ENCODE data around the gene ASF1A. TPM values are rescaled to one million over a fixed set of nuclear protein-coding genes. Genes with fewer than 3 reads are reported as not detected.

ASF1A gene
- polyA plus RNA-seq, 1 of the 3 experiments (the other 2 are of a cell fraction): 5.4 TPM

DNA sequence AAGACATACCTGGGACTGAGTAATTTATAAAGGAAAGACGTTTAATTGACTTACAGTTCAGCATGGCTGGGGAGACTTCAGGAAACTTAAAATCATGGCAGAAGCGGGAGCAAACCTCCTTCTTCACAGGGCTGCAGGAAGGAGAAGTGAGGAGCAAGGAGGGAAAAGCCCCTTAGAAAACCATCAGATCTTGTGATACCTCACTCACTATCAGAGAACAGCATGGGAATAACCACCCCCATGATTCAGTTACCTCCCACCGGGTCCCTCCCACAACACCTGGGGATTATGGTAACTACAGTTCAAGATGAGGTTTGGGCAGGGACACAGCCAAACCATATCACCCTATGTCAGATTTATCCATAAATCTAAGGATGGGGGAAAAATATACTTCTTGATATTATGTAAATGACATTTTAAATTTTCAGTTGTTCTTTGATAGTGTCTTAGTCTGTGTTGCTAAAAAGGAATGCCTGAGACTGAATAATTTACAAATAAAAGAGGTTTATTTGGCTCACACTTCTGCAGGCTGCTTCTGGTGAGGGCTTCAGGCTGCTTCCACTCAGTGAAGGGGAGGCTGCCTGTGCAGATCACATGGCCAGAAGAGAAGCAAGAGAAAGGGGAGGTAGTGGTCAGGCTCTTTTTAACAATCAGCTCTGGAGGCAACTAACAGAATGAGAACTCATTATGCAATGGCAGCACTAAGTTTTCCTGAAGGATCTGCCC, 42.2 kb downstream of the ASF1A start (continued):
- TF ChIP-seq, protein P1, sequence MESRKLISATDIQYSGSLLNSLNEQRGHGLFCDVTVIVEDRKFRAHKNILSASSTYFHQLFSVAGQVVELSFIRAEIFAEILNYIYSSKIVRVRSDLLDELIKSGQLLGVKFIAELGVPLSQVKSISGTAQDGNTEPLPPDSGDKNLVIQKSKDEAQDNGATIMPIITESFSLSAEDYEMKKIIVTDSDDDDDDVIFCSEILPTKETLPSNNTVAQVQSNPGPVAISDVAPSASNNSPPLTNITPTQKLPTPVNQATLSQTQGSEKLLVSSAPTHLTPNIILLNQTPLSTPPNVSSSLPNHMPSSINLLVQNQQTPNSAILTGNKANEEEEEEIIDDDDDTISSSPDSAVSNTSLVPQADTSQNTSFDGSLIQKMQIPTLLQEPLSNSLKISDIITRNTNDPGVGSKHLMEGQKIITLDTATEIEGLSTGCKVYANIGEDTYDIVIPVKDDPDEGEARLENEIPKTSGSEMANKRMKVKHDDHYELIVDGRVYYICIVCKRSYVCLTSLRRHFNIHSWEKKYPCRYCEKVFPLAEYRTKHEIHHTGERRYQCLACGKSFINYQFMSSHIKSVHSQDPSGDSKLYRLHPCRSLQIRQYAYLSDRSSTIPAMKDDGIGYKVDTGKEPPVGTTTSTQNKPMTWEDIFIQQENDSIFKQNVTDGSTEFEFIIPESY (IDR thresholded peaks at IDR 0.05; ENCODE audit: borderline replicate concordance, low read depth): no peak
- TF ChIP-seq RFX5 (IDR thresholded peaks at IDR 0.05; ENCODE audit: low read length) (no peak), GABPA (IDR thresholded peaks at IDR 0.05; ENCODE audit: low read depth) (no peak), NRF1 (IDR thresholded peaks at IDR 0.05; ENCODE audit: low read depth, low read length) (no peak), RCOR1 (IDR thresholded peaks at IDR 0.05; ENCODE audit: low read length) (no peak), ELF1 (IDR thresholded peaks at IDR 0.05) (no peak), EZH2phosphoT487 (IDR thresholded peaks at IDR 0.05; ENCODE audit: borderline replicate concordance, low read depth) (no peak), TEAD4 (IDR thresholded peaks at IDR 0.05; ENCODE audit: borderline replicate concordance, insufficient read depth) (no peak), CHD2 (IDR thresholded peaks at IDR 0.05; ENCODE audit: low read length, partially characterized antibody) (no peak), RAD21 (IDR thresholded peaks at IDR 0.05; ENCODE audit: low read length) (no peak), EP300 (IDR thresholded peaks at IDR 0.05; ENCODE audit: borderline replicate concordance in 1 of 2, low read depth in 1 of 2, low read length in 1 of 2) (no peak), TCF12 (IDR thresholded peaks at IDR 0.05) (no peak)
- TF ChIP-seq, protein P2, sequence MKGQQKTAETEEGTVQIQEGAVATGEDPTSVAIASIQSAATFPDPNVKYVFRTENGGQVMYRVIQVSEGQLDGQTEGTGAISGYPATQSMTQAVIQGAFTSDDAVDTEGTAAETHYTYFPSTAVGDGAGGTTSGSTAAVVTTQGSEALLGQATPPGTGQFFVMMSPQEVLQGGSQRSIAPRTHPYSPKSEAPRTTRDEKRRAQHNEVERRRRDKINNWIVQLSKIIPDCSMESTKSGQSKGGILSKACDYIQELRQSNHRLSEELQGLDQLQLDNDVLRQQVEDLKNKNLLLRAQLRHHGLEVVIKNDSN (IDR thresholded peaks at IDR 0.05; ENCODE audit: borderline replicate concordance, low read depth): no peak
- TF ChIP-seq, protein P3, sequence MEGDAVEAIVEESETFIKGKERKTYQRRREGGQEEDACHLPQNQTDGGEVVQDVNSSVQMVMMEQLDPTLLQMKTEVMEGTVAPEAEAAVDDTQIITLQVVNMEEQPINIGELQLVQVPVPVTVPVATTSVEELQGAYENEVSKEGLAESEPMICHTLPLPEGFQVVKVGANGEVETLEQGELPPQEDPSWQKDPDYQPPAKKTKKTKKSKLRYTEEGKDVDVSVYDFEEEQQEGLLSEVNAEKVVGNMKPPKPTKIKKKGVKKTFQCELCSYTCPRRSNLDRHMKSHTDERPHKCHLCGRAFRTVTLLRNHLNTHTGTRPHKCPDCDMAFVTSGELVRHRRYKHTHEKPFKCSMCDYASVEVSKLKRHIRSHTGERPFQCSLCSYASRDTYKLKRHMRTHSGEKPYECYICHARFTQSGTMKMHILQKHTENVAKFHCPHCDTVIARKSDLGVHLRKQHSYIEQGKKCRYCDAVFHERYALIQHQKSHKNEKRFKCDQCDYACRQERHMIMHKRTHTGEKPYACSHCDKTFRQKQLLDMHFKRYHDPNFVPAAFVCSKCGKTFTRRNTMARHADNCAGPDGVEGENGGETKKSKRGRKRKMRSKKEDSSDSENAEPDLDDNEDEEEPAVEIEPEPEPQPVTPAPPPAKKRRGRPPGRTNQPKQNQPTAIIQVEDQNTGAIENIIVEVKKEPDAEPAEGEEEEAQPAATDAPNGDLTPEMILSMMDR (IDR thresholded peaks at IDR 0.05): no peak
- TF ChIP-seq, protein P4, sequence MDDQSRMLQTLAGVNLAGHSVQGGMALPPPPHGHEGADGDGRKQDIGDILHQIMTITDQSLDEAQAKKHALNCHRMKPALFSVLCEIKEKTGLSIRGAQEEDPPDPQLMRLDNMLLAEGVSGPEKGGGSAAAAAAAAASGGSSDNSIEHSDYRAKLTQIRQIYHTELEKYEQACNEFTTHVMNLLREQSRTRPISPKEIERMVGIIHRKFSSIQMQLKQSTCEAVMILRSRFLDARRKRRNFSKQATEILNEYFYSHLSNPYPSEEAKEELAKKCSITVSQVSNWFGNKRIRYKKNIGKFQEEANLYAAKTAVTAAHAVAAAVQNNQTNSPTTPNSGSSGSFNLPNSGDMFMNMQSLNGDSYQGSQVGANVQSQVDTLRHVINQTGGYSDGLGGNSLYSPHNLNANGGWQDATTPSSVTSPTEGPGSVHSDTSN (IDR thresholded peaks at IDR 0.05): no peak

DNA sequence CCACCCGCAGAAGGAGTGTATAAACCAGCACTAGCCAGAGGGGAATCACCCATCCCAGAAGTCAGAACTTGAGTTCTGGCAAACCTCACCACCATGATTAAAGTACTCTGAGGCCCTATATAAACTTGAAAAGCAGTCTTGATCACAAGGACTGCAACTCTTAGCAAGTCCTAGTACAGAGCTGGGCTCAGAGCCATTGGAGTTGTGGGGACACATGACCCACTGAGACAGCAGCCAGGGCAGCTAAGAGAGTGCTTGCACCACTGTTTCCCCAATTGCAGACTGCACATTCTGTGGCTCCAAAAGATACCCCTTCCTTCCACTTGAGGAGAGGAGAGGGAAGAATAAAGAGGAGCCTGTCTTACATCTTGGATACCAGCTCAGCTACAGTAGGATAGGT, 45.7 kb downstream of the ASF1A start:
- DNase-seq: no peak
- CTCF ChIA-PET: interaction anchor here (1.7 kb wide), 1 partner anchor 171 kb away, joined by 5 read pairs; no protein-coding TSS in a partner anchor
- TF ChIP-seq, protein P4 (IDR thresholded peaks at IDR 0.05): no peak
- TF ChIP-seq GABPA (IDR thresholded peaks at IDR 0.05; ENCODE audit: low read depth) (no peak), SMC3 (IDR thresholded peaks at IDR 0.05; ENCODE audit: low read depth, low read length) (no peak), RCOR1 (IDR thresholded peaks at IDR 0.05; ENCODE audit: low read length) (no peak), NFIC (IDR thresholded peaks at IDR 0.05; ENCODE audit: borderline replicate concordance) (no peak), RAD21 (IDR thresholded peaks at IDR 0.05; ENCODE audit: low read length) (no peak), EZH2phosphoT487 (IDR thresholded peaks at IDR 0.05; ENCODE audit: borderline replicate concordance, low read depth) (no peak), TCF12 (IDR thresholded peaks at IDR 0.05) (no peak)
- TF ChIP-seq, protein P5, sequence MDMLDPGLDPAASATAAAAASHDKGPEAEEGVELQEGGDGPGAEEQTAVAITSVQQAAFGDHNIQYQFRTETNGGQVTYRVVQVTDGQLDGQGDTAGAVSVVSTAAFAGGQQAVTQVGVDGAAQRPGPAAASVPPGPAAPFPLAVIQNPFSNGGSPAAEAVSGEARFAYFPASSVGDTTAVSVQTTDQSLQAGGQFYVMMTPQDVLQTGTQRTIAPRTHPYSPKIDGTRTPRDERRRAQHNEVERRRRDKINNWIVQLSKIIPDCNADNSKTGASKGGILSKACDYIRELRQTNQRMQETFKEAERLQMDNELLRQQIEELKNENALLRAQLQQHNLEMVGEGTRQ (IDR thresholded peaks at IDR 0.05; ENCODE audit: borderline replicate concordance, low read depth, low read length): no peak
- TF ChIP-seq, protein P2 (IDR thresholded peaks at IDR 0.05; ENCODE audit: borderline replicate concordance, low read depth): no peak

More for the DNA sequence above, 45.7 kb downstream of the ASF1A start:
- no peak overlapping the region for H2AFZ ChIP-seq (ENCODE audit: low read depth)
- H3K4me3 ChIP-seq (ENCODE audit: low read depth in 2 of 2, low read length in 1 of 2): no peak overlapping the region
- H3K9me3 ChIP-seq: no peaks in the 10 kb centered on the region
- no peaks in the 10 kb centered on the region; a peak in 1 of 4 replicates for H3K4me1 ChIP-seq (ENCODE audit: control insufficient read depth in 1 of 2, insufficient read depth in 2 of 2, low read depth in 1 of 2, low read length in 1 of 2)
- no peaks in the 10 kb centered on the region for H3K36me3 ChIP-seq (replicated peaks in 1 of 2; ENCODE audit: control insufficient read depth in 1 of 2, insufficient read depth in 2 of 2, low read length in 1 of 2)
- POLR2A ChIA-PET: no interaction called here
- no peaks in the 10 kb centered on the region for H3K9me2 ChIP-seq
- no peaks in the 10 kb centered on the region for H3K79me2 ChIP-seq (ENCODE audit: insufficient read depth)
- no peak overlapping the region for H3K27ac ChIP-seq (ENCODE audit: low read depth in 2 of 2, low read length in 1 of 2)
- H4K20me1 ChIP-seq (ENCODE audit: insufficient read depth): no peaks in the 10 kb centered on the region
- H3K4me2 ChIP-seq: no peak overlapping the region
- peaks cover 8% of the 10 kb centered on the region for H3F3A ChIP-seq (replicated peaks; ENCODE audit: insufficient read depth)
- H3K9ac ChIP-seq: no peak overlapping the region
- no peaks in the 10 kb centered on the region for H3K27me3 ChIP-seq (ENCODE audit: insufficient read depth)
- WGBS (ENCODE audit: low lambda C conversion rate): 77% methylated on average over 1 of the region's 1 CpG
